Neuronal stem cell (in vitro differentiated cells): Measurements from ENCODE around the gene C1GALT1.

Experiments
- DNase-seq: peaks from one replicate; pipeline ENCODE4 v3.0.0-alpha.2; 2013; ENCODE audit warnings: low spot score
- H2AFZ ChIP-seq: one replicate; pipeline ENCODE4 v1.6.1; 2013; ENCODE audit warnings: mild to moderate bottlenecking, low read length, inconsistent platforms
- H2AK5ac ChIP-seq: 2 replicates; pipeline ENCODE4 v1.6.1; 2013; ENCODE audit warnings: low read depth, mild to moderate bottlenecking, inconsistent platforms, low read length, moderate library complexity, mixed read lengths
- H2BK120ac ChIP-seq: 2 replicates; pipeline ENCODE4 v1.6.1; 2013; ENCODE audit warnings: low read depth, mild to moderate bottlenecking, inconsistent platforms, low read length, moderate library complexity, mixed read lengths
- H2BK12ac ChIP-seq: one replicate; pipeline ENCODE4 v1.6.1; 2013; ENCODE audit warnings: low read length, inconsistent platforms
- H2BK15ac ChIP-seq: 2 replicates; pipeline ENCODE4 v1.6.1; 2013; ENCODE audit warnings: mild to moderate bottlenecking, low read length, inconsistent platforms, mixed read lengths
- H2BK5ac ChIP-seq: one replicate; pipeline ENCODE4 v1.6.1; 2013; ENCODE audit warnings: inconsistent platforms, mild to moderate bottlenecking, low read length, moderate library complexity
- H3K14ac ChIP-seq: one replicate; pipeline ENCODE4 v1.6.1; 2013; ENCODE audit warnings: low read length, inconsistent platforms
- H3K18ac ChIP-seq: 2 replicates; pipeline ENCODE4 v1.6.1; 2013; ENCODE audit warnings: low read length, inconsistent platforms
- H3K23ac ChIP-seq: 2 replicates; pipeline ENCODE4 v1.6.1; 2013; ENCODE audit warnings: low read depth, mild to moderate bottlenecking, mixed read lengths, low read length, inconsistent platforms; ENCODE audit not compliant: poor library complexity
- H3K27ac ChIP-seq: replicated peaks from 3 replicates; pipeline ENCODE4 v1.5.1; 2013; ENCODE audit warnings: low read length, inconsistent platforms
- H3K27me3 ChIP-seq, 3 experiments: 2 replicates each; pipeline ENCODE4 v1.6.1; 2013; ENCODE audit warnings: low read length in 3 of 3, mild to moderate bottlenecking in 2 of 3, inconsistent platforms in 1 of 3, low read depth in 1 of 3, mixed read lengths in 1 of 3, moderate library complexity in 1 of 3; ENCODE audit not compliant: control insufficient read depth in 3 of 3, insufficient read depth in 3 of 3
- H3K36me3 ChIP-seq, 2 donors: replicated peaks in 1 of 2; 2 replicates each; pipeline ENCODE4 v1.6.1; 2013; ENCODE audit warnings: low read length in 2 of 2; ENCODE audit not compliant: control insufficient read depth in 2 of 2, insufficient read depth in 2 of 2
- H3K4ac ChIP-seq: 2 replicates; pipeline ENCODE4 v1.6.1; 2013; ENCODE audit warnings: inconsistent platforms, mild to moderate bottlenecking, low read length, moderate library complexity
- H3K4me1 ChIP-seq, 2 donors: 1 replicate in 1 of 2; 2 replicates in 1 of 2; pipeline ENCODE4 v1.6.1; 2013; ENCODE audit warnings: low read length in 2 of 2, low read depth in 1 of 2; ENCODE audit not compliant: control insufficient read depth in 2 of 2, insufficient read depth in 1 of 2
- H3K4me2 ChIP-seq: one replicate; pipeline ENCODE4 v1.6.1; 2013; ENCODE audit warnings: mild to moderate bottlenecking, low read length, inconsistent platforms; ENCODE audit not compliant: insufficient read depth, poor library complexity, severe bottlenecking
- H3K4me3 ChIP-seq, 2 donors: 2 replicates each; pipeline ENCODE4 v1.5.1; 2013; ENCODE audit warnings: low read length in 2 of 2, mild to moderate bottlenecking in 2 of 2, inconsistent platforms in 1 of 2, moderate library complexity in 1 of 2
- H3K79me1 ChIP-seq: one replicate; pipeline ENCODE4 v1.6.1; 2013; ENCODE audit warnings: low read depth, mild to moderate bottlenecking, inconsistent platforms, low read length, moderate library complexity
- H3K9ac ChIP-seq: one replicate; pipeline ENCODE4 v1.6.1; 2013; ENCODE audit warnings: mild to moderate bottlenecking, low read depth, low read length, inconsistent platforms; ENCODE audit not compliant: poor library complexity
- H3K9me3 ChIP-seq, 2 donors: replicated peaks in 1 of 2; 2 replicates each; pipeline versions ENCODE3 to v1.6.1; 2013; ENCODE audit warnings: low read length in 2 of 2, mild to moderate bottlenecking in 2 of 2, inconsistent platforms in 1 of 2, low read depth in 1 of 2, mixed read lengths in 1 of 2, moderate library complexity in 1 of 2; ENCODE audit not compliant: control insufficient read depth in 2 of 2, insufficient read depth in 1 of 2
- H4K8ac ChIP-seq: one replicate; pipeline ENCODE4 v1.6.1; 2013; ENCODE audit warnings: low read depth, mild to moderate bottlenecking, inconsistent platforms, low read length, moderate library complexity
- H4K91ac ChIP-seq: one replicate; pipeline ENCODE4 v1.6.1; 2013; ENCODE audit warnings: low read length, low read depth, mild to moderate bottlenecking, inconsistent platforms; ENCODE audit not compliant: poor library complexity
- WGBS, 2 donors: extraction: QIAGEN DNeasy Blood & Tissue Kit; methylation state at CpG; one replicate each; pipeline ENCODE4 v1.1.7; 2013; ENCODE audit warnings: missing lambda C conversion rate in 2 of 2, mixed read lengths in 1 of 2; ENCODE audit not compliant: insufficient read length in 2 of 2, insufficient replicate concordance in 1 of 2; ENCODE audit errors: extremely low coverage in 2 of 2; 5-methylcytosine and 5-hydroxymethylcytosine counted together

The C1GALT1 gene

DNA sequence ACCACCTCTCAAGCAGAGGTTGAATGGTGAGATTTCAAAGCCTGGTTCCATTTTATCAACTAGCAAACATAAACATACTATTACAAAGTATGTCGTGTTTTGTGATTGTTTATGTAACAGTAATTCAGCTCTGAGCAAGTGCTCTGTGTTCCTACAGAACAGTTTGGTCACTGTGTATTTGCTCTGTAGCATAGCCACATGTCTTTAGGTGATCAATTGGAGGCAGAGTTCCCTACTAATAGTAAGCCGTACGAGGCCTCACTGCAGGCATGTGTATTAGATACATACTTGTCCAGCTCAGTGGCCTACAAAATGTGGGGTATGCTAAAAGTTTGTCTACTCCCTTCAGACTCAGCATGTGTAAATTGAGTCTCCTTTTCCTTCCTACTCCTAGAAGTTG, 53.0 kb downstream of the C1GALT1 start:
- Histone ChIP-seq H3K4me1 (peaks cover 1 to 3% of the 10 kb centered on the region in 2 donors), H3K23ac (no peak overlapping the region), H4K91ac (no peak overlapping the region), H3K4me3 (no peak overlapping the region), H2BK15ac (no peak overlapping the region), H2AK5ac (no peak overlapping the region), H3K27ac (no peak overlapping the region), H3K27me3 (no peaks in the 10 kb centered on the region), H2AFZ (no peak overlapping the region), H2BK120ac (no peak overlapping the region), H3K9me3 (peaks cover 0 to 8% of the 10 kb centered on the region in 2 donors), H2BK5ac (no peak overlapping the region), H2BK12ac (no peak overlapping the region), H3K18ac (no peak overlapping the region), H3K36me3 (peaks cover 3 to 12% of the 10 kb centered on the region in 2 donors), H3K4ac (no peak overlapping the region), H3K9ac (no peak overlapping the region), H3K4me2 (no peak overlapping the region), H3K79me1 (no peaks in the 10 kb centered on the region), H4K8ac (no peak overlapping the region), H3K14ac (no peak overlapping the region)
- DNase-seq = no peak
- WGBS, 2 donors = no CpG with 5 or more reads among the region's 3 CpGs

DNA sequence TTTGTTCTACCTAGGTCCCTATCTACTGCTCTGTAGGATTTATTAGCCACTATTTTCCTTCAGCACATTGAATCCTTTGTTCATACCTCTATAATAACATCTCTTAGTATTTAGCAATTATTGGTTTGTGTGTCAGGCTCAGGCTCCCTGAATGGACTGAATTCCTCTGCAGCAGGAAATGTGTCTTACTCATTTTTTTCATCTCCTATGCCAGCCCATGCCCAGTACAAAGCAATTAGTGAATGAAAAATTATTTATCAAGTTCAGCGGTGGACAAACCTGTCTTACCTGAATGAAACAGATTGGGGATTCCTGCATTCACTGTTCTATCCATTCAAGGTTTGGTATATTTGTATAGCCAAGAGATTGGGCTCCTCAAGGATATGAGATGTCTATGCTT, 53.7 kb downstream of the C1GALT1 start:
- no peak overlapping the region for H2BK12ac ChIP-seq
- H3K9ac ChIP-seq = no peak overlapping the region
- H3K14ac ChIP-seq = no peak overlapping the region
- H3K4me1 ChIP-seq = peaks cover 1 to 3% of the 10 kb centered on the region in 2 donors
- no peak overlapping the region for H4K8ac ChIP-seq
- H3K27ac ChIP-seq = no peak overlapping the region
- no peak overlapping the region for H4K91ac ChIP-seq
- no peak overlapping the region for H3K23ac ChIP-seq
- no peak overlapping the region for H2AK5ac ChIP-seq
- H3K79me1 ChIP-seq = no peaks in the 10 kb centered on the region
- H3K27me3 ChIP-seq = no peaks in the 10 kb centered on the region
- H2BK120ac ChIP-seq = no peak overlapping the region
- no peak for DNase-seq
- no peak overlapping the region for H2AFZ ChIP-seq
- peaks cover 0 to 4% of the 10 kb centered on the region in 2 donors for H3K9me3 ChIP-seq
- H3K4ac ChIP-seq = no peak overlapping the region
- no peak overlapping the region for H2BK5ac ChIP-seq
- no CpG with 5 or more reads among the region's 1 CpG for WGBS, 2 donors
- H2BK15ac ChIP-seq = no peak overlapping the region
- no peak overlapping the region for H3K4me3 ChIP-seq
- H3K4me2 ChIP-seq = no peak overlapping the region
- H3K18ac ChIP-seq = no peak overlapping the region
- H3K36me3 ChIP-seq = peaks cover 3 to 14% of the 10 kb centered on the region in 2 donors

DNA sequence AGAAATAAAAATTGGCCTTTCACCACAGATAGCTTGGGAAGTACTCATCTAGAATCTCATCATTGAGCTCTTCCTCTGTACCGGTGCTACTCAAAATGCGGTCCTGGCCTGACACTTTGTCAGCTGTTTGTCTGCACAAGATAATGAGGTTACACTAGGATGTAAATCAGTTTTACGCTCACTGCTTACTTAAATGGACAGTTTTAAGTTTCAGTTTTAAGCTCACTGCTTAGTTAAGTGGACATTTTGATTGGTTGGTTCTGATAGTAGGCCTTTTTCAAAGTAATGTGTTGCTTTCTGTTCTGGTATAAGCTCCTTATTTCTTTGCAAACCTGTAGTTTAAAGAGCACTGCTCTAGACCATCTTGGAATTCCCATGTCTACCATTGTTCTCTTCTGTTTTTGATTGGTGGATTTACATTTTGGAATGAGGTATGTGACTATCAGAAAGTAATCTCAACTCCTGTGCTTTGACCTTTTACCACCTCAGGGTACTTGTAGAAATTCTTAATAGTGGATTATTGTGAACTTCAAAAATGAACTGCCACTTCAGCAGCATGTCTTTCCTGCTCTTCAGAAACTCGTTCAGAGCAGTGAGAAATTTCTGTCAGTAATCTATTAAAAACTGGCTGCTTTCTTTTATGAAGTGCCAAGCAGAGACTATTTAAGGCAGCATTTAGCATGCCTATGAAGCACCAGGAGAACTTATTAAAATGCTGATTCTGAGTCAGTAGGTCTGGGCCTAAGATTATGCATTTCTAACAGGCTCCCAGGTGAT, 55.0 kb downstream of the C1GALT1 start:
- Histone ChIP-seq H2BK15ac (no peak overlapping the region), H3K27me3 (no peaks in the 10 kb centered on the region), H3K4ac (no peak overlapping the region), H3K14ac (no peak overlapping the region), H2AK5ac (no peak overlapping the region), H2BK5ac (no peak overlapping the region), H3K9me3 (no peaks in the 10 kb centered on the region), H3K4me2 (no peak overlapping the region), H3K79me1 (no peaks in the 10 kb centered on the region), H3K4me1 (peaks cover 1 to 3% of the 10 kb centered on the region in 2 donors), H3K27ac (no peak overlapping the region), H3K4me3 (no peak overlapping the region), H2AFZ (no peak overlapping the region), H3K23ac (no peak overlapping the region), H4K8ac (no peak overlapping the region), H3K36me3 (peaks cover 3 to 14% of the 10 kb centered on the region in 2 donors), H3K9ac (no peak overlapping the region), H2BK120ac (no peak overlapping the region), H4K91ac (no peak overlapping the region), H2BK12ac (no peak overlapping the region), H3K18ac (no peak overlapping the region)
- DNase-seq = no peak
- WGBS, 2 donors = no CpG with 5 or more reads among the region's 4 CpGs

DNA sequence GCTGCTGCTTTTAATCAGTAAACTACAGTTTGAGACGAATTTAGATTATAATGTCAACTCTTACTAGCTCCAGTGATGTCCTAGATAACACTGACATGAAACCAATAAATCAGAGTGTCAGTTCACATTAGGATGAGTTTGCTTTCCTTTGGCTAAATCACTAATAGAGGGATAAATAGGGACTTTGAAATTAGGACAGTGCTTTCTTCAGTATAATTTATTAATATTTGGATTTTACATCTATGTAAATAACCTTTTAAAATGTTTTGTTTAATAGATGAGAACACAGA, 55.6 kb downstream of the C1GALT1 start:
- H3K4ac ChIP-seq = no peak overlapping the region
- no peak overlapping the region for H2BK12ac ChIP-seq
- no peaks in the 10 kb centered on the region for H3K79me1 ChIP-seq
- H4K8ac ChIP-seq = no peak overlapping the region
- H3K4me2 ChIP-seq = no peak overlapping the region
- no peak overlapping the region for H3K14ac ChIP-seq
- H2BK5ac ChIP-seq = no peak overlapping the region
- H3K27me3 ChIP-seq = no peaks in the 10 kb centered on the region
- no peak overlapping the region for H3K18ac ChIP-seq
- no CpG with 5 or more reads among the region's 1 CpG for WGBS, 2 donors
- no peak overlapping the region for H2AK5ac ChIP-seq
- no peaks in the 10 kb centered on the region for H3K9me3 ChIP-seq
- no peak overlapping the region for H3K9ac ChIP-seq
- H3K23ac ChIP-seq = no peak overlapping the region
- peaks cover 3 to 14% of the 10 kb centered on the region in 2 donors for H3K36me3 ChIP-seq
- H2BK15ac ChIP-seq = no peak overlapping the region
- peaks cover 1 to 3% of the 10 kb centered on the region in 2 donors for H3K4me1 ChIP-seq
- H3K27ac ChIP-seq = no peak overlapping the region
- no peak overlapping the region for H3K4me3 ChIP-seq
- H4K91ac ChIP-seq = no peak overlapping the region
- H2AFZ ChIP-seq = no peak overlapping the region
- no peak overlapping the region for H2BK120ac ChIP-seq
- no peak for DNase-seq
